22Rv1 (cell line): ENCODE measurements around the gene DPAGT1.

Experiments
- H3K27ac ChIP-seq: fragments of 450-650 bp; 2 replicates; pipeline ENCODE4 v1.5.1; 2017
- ZFX ChIP-seq: fragments of 450-650 bp; IDR thresholded peaks from 2 replicates; pipeline ENCODE4 v1.6.1; 2017; ENCODE audit warnings: antibody characterized with exemption, borderline replicate concordance
- TF ChIP-seq, protein P1 (sequence below): fragments of 450-650 bp; IDR thresholded peaks from 2 replicates; pipeline ENCODE4 v1.5.1; 2017; ENCODE audit warnings: mild to moderate bottlenecking

The DPAGT1 gene

DNA sequence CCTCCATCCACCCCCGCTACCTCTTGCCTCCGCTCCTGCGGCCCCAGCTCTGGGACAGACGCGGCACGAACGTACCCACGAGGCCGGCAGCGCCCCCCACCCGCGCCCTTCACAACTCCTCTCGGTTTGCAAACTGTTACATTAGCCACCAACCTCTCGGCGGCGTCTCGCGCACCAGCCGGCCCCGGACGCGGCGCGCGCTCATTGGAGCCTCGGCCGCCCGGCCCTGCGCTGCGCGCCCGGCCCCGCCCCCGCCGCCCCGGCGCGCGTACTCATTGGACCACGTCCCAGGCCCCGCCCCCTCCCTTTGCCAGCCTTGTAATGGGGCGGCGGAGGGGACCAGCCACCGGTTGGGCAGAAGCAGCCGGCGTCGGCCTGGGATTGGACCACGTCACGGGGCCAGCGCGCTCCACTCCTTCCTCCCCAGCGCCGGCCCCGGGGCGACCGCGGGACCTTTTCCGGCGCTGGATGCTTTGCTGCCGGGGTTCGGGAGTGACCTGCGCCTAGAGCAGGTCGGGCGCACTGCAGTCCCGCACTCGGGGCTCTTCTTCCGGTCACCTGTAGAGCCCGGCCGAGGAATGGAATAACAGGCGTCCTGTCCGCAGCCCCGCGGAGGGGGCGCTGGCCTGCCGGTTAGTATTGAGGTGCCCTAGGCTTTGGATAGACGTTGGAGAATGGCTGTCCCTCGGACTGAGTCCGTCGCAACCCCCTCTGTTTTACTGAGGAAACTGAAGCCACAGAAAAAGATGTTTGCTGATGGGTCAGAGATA, 44.5 kb downstream of the DPAGT1 start, which contains the start of gene HYOU1:
Gene HYOU1 (minus strand): TSS at position 206 of the 770 bp plus-strand sequence. CDS start 1,045 bp downstream, outside the sequence.
- H3K27ac ChIP-seq, result peak within 1 kb of the TSS; percentile 80
- no peak for TF ChIP-seq ZFX
- TF ChIP-seq, protein P1, sequence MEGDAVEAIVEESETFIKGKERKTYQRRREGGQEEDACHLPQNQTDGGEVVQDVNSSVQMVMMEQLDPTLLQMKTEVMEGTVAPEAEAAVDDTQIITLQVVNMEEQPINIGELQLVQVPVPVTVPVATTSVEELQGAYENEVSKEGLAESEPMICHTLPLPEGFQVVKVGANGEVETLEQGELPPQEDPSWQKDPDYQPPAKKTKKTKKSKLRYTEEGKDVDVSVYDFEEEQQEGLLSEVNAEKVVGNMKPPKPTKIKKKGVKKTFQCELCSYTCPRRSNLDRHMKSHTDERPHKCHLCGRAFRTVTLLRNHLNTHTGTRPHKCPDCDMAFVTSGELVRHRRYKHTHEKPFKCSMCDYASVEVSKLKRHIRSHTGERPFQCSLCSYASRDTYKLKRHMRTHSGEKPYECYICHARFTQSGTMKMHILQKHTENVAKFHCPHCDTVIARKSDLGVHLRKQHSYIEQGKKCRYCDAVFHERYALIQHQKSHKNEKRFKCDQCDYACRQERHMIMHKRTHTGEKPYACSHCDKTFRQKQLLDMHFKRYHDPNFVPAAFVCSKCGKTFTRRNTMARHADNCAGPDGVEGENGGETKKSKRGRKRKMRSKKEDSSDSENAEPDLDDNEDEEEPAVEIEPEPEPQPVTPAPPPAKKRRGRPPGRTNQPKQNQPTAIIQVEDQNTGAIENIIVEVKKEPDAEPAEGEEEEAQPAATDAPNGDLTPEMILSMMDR, result peak; percentile 49

DNA sequence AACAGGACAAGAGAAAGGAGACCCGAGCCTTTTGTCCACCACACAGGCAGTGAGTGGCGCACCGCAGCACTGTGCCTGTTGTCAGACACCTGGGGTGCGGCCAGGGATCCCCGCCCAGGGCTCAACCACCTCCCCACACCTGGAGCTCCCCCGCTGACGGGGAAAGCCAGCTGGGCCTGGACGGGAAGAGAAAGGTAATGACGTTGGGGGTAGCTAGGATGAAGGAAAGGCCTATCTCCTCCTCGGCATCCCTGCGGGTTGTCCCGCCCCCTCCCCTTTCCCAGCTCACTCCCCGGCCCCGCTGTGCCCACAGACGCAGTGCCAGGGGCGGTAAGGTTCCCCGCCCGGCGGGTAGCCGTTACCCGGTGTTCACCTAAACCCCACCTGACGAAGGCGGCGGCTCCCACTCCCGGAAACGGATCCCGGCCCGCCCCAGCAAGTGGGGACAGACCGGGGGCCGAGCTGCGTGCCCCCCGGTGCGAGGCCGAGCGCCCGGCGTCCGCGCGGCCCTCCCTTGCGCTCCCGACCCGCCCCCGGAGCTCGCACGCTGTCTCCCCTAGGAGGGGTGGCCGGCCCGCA, 45.1 kb downstream of the DPAGT1 start:
- TF ChIP-seq, protein P1, result no peak
- no peak for TF ChIP-seq ZFX
- H3K27ac ChIP-seq, result peak overlapping the region; percentile 80

DNA sequence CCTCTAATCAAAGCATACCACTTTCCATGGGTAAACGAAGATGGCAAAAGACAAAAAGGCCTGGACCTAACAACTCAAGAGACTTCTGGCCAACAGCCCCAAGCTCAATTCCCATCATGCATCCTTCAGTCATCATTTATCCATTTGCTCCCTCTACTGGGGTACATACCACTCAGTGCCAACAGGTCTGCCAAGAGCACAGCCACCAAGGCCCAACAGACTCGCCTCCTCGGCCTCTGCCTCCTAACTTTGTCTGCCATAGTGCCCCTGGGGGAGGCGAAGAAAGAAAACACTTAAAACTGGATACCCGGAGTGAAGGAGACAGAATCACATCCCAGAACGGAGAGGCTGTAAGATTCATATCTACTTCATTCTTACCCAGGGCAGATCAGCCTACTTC, 45.8 kb downstream of the DPAGT1 start:
- H3K27ac ChIP-seq, result peak overlapping the region; percentile 80
- TF ChIP-seq ZFX, result no peak
- TF ChIP-seq, protein P1, result no peak

DNA sequence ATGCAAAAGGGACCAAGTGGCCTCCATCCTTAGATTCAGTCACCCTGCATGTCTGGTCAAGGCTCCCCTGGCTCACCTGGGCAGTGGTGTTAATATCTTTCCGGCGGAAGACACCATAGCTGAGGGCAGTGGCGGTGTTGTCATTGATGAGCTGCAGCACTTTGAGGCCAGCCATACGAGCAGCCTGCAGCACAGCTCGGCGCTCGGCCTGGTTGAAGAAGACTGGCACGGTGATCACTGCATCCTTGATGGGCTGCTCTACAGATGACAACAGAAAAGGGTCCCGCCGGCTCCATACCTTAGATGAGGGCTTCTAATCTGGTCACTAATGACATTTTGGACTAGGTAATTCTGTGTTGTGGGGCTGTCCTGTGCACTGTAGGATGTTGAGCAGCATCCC, 47.2 kb downstream of the DPAGT1 start:
- no peak overlapping the region for H3K27ac ChIP-seq
- no peak for TF ChIP-seq ZFX
- TF ChIP-seq, protein P1, result no peak

DNA sequence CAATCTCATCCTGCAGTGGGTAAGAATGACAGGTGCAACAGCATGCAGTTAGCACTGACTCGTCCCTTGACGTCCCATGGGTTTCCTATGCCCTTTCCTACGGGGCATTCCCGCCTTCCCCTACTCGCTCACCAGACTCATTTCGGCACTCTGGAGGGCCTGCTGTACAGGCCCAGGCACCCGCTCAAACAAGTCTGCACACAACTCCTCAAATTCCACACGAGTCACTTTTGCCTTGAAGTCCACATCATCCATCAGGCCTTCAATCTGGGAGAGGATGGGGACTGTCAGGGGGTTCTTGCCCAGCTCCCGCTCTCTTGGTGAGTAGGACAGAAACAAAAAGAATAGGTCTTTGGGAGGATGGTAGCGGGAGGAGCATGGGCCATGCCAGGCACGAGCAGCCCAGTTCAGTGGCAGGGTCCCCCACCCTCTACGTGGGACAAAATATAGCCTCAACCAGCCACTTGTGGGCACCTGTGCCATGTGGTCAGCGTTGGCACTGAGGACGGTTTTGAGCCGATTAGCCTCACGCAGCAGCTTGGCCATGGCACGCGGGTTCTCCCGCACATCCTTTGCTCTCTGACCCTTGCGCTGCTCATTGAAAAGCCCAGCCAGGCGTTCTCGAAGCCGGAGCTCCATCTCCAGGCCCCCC, 49.4 kb downstream of the DPAGT1 start:
- TF ChIP-seq, protein P1, result no peak
- TF ChIP-seq ZFX, result no peak
- H3K27ac ChIP-seq, result no peak overlapping the region

DNA sequence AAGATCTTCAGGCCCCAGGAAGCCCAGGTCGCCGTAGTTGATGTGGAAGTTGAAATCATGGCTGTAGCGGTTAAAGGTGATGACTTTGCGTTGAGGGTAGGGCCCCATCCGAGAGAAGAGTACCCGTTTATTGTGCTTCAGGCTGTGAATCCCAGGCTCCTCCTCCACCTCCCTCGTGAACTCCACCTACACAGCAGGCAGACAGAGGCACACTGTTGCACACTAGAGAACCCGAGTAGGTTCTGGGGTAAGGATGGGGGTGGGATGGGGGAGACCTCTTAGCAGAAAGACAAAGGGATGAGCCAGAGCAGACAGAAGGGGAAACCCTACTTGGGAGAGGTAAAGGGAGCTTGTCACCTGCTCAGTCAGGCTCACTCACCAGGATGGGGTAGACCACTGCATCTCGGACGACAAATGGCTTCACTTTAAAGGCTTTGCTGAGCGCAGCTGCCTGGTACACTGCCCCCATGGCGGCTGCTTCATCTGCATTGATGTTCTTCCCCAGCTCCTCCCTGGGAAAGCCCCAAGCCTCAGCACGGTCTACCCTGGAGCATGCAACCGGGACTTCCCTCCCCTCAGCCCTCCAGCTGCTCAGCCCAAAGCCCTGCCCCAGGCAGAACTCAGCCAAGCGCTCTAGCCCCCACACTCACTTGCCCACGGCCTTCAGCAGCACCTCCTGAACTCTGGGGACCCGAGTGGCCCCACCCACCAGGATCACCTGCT, 50.1 kb downstream of the DPAGT1 start:
- H3K27ac ChIP-seq, result no peak overlapping the region
- TF ChIP-seq, protein P1, result no peak
- no peak for TF ChIP-seq ZFX
